Heart right ventricle (tissue), 16 donors: ENCODE measurements around the gene ACTG2. TPM values are rescaled to one million over a fixed set of nuclear protein-coding genes. Genes with fewer than 3 reads are reported as not detected.

Experiments
- ATAC-seq, 8 donors: fragments of 200-7000 bp; cut with Tn5 transposase; one replicate each; pipeline ENCODE4 v1.9.1; 2020; ENCODE audit warnings: mild to moderate bottlenecking in 8 of 8, moderate library complexity in 8 of 8, moderate number of reproducible peaks in 1 of 8
- DNase-seq, 2 donors: peaks; one replicate each; pipeline ENCODE4 v3.0.0-alpha.2; 2020
- H3K27ac ChIP-seq, 10 donors: fragments of 200-600 bp; sonication (generic) in 2 of 10; one replicate each; pipeline versions ENCODE4 v1.5.0 to v1.8.0; 2020 to 2022; ENCODE audit warnings: mild to moderate bottlenecking in 3 of 10
- H3K27me3 ChIP-seq, 7 donors: fragments of 200-600 bp; one replicate each; pipeline ENCODE4 v1.8.0; 2021 to 2022; ENCODE audit warnings: mild to moderate bottlenecking in 2 of 7
- H3K36me3 ChIP-seq, 9 donors: fragments of 200-600 bp; sonication (generic) in 1 of 9; one replicate each; pipeline versions ENCODE4 v1.5.0 to v1.8.0; 2020 to 2022; ENCODE audit warnings: mild to moderate bottlenecking in 2 of 9
- H3K4me1 ChIP-seq, 9 donors: fragments of 200-600 bp; sonication (generic) in 1 of 9; one replicate each; pipeline versions ENCODE4 v1.5.0 to v1.8.0; 2020 to 2022; ENCODE audit warnings: mild to moderate bottlenecking in 4 of 9
- H3K4me3 ChIP-seq, 10 donors: fragments of 200-600 bp; sonication (generic) in 2 of 10; one replicate each; pipeline versions ENCODE4 v1.5.0 to v1.8.0; 2020 to 2022; ENCODE audit warnings: mild to moderate bottlenecking in 7 of 10, moderate library complexity in 2 of 10
- H3K9me3 ChIP-seq, 11 donors: fragments of 200-600 bp in 10 of 11; sonication (generic) in 2 of 11; one replicate each; pipeline versions ENCODE4 v1.5.0 to v1.8.0; 2013 to 2022; ENCODE audit warnings: mild to moderate bottlenecking in 2 of 11, control low read depth in 1 of 11, moderate library complexity in 1 of 11
- WGBS, 2 donors: extraction: QIAGEN DNeasy Blood & Tissue Kit; methylation state at CpG; one replicate each; pipeline ENCODE4 v1.1.7; 2013; ENCODE audit warnings: inconsistent platforms in 1 of 2; 5-methylcytosine and 5-hydroxymethylcytosine counted together
- intact Hi-C, 10 donors: fragments of 100-400 bp; cut with DNase I; formaldehyde crosslinking; loops; one replicate each; pipeline versions ENCODE4 v1.11.1 to v1.14.2; 2022
- polyA plus RNA-seq, 2 donors: library from polyadenylated mRNA; stranded (reverse); fragments of 200-250 nt; gene quantifications; one replicate each; pipeline ENCODE4 v1.2.3, GENCODE V29; 2013
- total RNA-seq, 10 donors: library from RNA; stranded (reverse); fragmentation: NEBNext Ultra II Directional in 3 of 10; extraction: Animal tissue kit (Norgen Biotek cat#: 25700) in 3 of 10; gene quantifications; one replicate each; pipeline versions ENCODE4 v1.2.1 to v1.2.4, GENCODE V29; 2021 to 2023
- TF ChIP-seq, protein P1 (sequence below), 9 donors: fragments of 200-600 bp; sonication (generic) in 2 of 9; IDR thresholded peaks; one replicate each; pipeline versions ENCODE4 v1.5.0 to v1.8.0; 2021 to 2022; ENCODE audit warnings: antibody characterized with exemption in 9 of 9, mild to moderate bottlenecking in 5 of 9, moderate library complexity in 1 of 9
- donor health status: Arrhythmogenic right ventricular cardiomyopathy.
- donor health status: ischemic (EF 13 %, LVEDD 7.1; RV severe dilation, severe dysfunction).
- donor health status: healthy with polysubstance abuse.
- donor health status: DM: no; HTN: yes; CAD: no.
- donor health status: DM: no; HTN: no; CAD: no.
- donor health status: ischemic (EF 25% LVEDD 6.9; RV normal size, moderate dysfunction).
- donor health status: ischemic (EF 25% LVEDD 5.7; RV mildly dilated, moderate dysfunction).
- donor health status: healthy.
- donor health status: DM: yes; HTN: yes; CAD: no.
- donor health status: Ischemic cardiomyopathy.
- donor health status: ischemic (EF 35%, LVEDD 5.7; RV mildly dilated, moderate dysfunction).
- donor health status: nonischemic (EF 11% LVEDD 7.7; RV severe dilation, severe dysfunction).
- donor health status: DM: yes; HTN: yes; CAD: no.
- donor health status: PGD.
- donor health status: ischemic (EF 29% LVEDD 5.4; RV normal size, mild dysfunction).
- donor health status: nonischemic (EF 23%, LVEDD 6.1; RV moderate dilation, normal function).

Gene ACTG2
- total and polyA plus RNA-seq, 12 donors: 0.52 to 44.1 (median 2.0) TPM

DNA sequence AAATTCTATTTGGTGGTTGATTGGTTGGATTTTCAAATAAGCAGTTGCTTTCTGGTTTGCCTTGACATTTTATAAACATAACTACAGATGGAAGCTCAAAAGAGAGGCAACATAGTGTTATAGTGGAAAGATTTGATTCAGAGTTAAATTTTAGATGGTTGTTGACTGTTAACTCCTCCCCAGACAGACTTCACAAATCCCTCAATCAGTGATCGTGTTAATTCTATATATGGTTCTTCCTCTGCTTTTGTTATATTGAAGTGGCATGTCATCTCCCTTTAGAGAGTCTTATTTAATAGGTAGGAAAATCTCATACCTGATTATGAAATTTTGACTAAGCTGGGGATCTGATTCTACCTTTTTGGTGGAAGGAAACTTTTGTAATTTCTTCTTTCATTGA is 53.4 kb downstream of the ACTG2 start:
- no peak overlapping the region for H3K4me3 ChIP-seq
- TF ChIP-seq, protein P1, sequence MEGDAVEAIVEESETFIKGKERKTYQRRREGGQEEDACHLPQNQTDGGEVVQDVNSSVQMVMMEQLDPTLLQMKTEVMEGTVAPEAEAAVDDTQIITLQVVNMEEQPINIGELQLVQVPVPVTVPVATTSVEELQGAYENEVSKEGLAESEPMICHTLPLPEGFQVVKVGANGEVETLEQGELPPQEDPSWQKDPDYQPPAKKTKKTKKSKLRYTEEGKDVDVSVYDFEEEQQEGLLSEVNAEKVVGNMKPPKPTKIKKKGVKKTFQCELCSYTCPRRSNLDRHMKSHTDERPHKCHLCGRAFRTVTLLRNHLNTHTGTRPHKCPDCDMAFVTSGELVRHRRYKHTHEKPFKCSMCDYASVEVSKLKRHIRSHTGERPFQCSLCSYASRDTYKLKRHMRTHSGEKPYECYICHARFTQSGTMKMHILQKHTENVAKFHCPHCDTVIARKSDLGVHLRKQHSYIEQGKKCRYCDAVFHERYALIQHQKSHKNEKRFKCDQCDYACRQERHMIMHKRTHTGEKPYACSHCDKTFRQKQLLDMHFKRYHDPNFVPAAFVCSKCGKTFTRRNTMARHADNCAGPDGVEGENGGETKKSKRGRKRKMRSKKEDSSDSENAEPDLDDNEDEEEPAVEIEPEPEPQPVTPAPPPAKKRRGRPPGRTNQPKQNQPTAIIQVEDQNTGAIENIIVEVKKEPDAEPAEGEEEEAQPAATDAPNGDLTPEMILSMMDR (IDR thresholded peaks at IDR 0.05): no peak
- H3K27ac ChIP-seq: no peak overlapping the region
- peaks cover 0 to 52% (median 0%) of the 10 kb centered on the region in 9 donors for H3K4me1 ChIP-seq
- H3K36me3 ChIP-seq: peaks cover 0 to 96% (median 34%) of the 10 kb centered on the region in 9 donors
- intact Hi-C loops: no loop called here
- ATAC-seq: no peak
- no peaks in the 10 kb centered on the region for H3K27me3 ChIP-seq
- no peaks in the 10 kb centered on the region for H3K9me3 ChIP-seq
- DNase-seq: no peak
- WGBS, 2 donors: 66 to 84% methylated on average over 1 of the region's 1 CpG

DNA sequence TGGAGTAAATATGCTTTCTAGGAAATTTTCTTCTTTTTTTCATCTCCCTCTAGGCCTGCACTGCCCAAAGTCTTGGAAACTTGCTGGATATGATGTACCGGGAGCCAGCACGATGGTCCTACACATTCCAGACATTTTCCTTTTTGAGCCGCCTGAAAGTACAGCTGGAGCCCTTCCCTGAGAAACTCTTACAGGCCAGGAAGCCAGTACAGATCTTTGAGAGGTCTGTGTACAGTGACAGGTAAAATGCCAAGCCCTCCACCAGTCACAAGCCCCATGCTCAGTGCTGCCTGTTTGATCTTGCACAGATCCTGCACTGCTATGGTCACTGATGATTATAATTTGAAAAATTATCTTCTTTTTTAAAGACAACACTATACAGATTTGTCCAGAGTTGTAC is 53.9 kb downstream of the ACTG2 start:
- Histone ChIP-seq H3K4me3 (no peak overlapping the region), H3K9me3 (no peaks in the 10 kb centered on the region), H3K27ac (no peak overlapping the region), H3K36me3 (peaks cover 0 to 98% (median 34%) of the 10 kb centered on the region in 9 donors), H3K27me3 (no peaks in the 10 kb centered on the region), H3K4me1 (peaks cover 0 to 56% (median 0%) of the 10 kb centered on the region in 9 donors)
- DNase-seq (no peak), ATAC-seq (no peak)
- 54 to 78% methylated on average over 3 of the region's 3 CpGs for WGBS, 2 donors
- intact Hi-C loops: no loop called here
- TF ChIP-seq, protein P1 (IDR thresholded peaks at IDR 0.05): no peak

DNA sequence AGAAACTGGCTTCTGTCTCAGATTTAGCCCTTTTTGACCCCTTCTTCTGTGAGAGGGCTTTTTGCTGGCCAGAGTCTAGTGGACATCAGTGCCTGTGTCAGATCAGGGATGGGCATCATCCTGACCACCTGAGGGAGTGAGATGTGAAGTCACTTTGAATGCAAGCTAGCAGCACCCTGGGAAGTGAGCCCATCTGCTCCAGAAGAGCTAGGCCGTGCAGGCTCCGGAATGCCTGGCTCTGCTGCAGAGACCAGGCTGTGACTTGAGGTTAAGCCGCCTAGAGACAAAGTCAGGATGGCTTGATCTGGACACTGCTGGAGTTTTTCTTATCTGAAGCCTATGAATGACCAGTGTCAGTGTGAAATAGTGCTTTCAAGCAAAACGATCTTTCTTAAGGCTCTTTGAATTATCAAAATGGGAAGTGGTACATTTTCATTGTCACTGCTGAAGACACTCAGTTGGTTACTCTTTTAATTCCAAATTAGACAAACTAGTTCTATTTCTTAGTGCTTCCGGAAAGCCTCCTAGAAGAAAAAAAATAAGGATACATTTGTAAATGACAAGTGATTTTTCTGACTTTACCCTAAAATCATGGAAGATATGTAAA is 54.7 kb downstream of the ACTG2 start:
- Histone ChIP-seq H3K27me3 (no peaks in the 10 kb centered on the region), H3K4me1 (peaks cover 0 to 61% (median 0%) of the 10 kb centered on the region in 9 donors), H3K27ac (peak overlapping the region in 1 of 10 donors; percentile 65), H3K36me3 (peaks cover 0 to 100% (median 43%) of the 10 kb centered on the region in 9 donors), H3K9me3 (no peaks in the 10 kb centered on the region), H3K4me3 (no peak overlapping the region)
- TF ChIP-seq, protein P1 (IDR thresholded peaks at IDR 0.05): no peak
- 79 to 84% methylated on average over 5 of the region's 5 CpGs for WGBS, 2 donors
- DNase-seq (no peak), ATAC-seq (no peak)
- intact Hi-C loops: no loop called here

DNA sequence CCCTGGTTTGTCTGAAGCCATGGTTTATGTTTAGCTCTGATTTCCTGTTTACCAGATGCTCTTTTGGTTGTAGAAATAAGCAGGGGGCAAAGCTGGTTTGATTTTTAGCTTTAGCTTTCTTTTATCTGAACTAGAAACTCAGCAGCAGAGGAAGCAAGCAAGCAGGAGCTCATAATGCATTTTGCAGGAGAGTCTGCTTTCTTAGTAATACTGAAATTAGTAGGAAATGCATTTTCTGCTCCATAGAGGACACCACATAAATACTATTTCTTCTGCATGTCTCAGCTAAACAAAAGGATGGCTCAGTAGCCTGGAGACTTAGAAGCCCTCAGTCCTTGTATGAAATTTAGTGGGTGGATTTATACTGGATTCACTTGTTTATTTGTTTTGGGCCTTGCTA is 57.0 kb downstream of the ACTG2 start:
- intact Hi-C loops: no loop called here
- H3K4me1 ChIP-seq: peaks cover 0 to 63% (median 0%) of the 10 kb centered on the region in 9 donors
- no peak overlapping the region for H3K4me3 ChIP-seq
- H3K36me3 ChIP-seq: peaks cover 0 to 100% (median 56%) of the 10 kb centered on the region in 9 donors
- H3K27ac ChIP-seq: peak overlapping the region in 1 of 10 donors; percentile 65
- ATAC-seq (no peak), DNase-seq (no peak)
- TF ChIP-seq, protein P1 (IDR thresholded peaks at IDR 0.05): no peak
- H3K9me3 ChIP-seq: no peaks in the 10 kb centered on the region
- H3K27me3 ChIP-seq: no peaks in the 10 kb centered on the region
